Activated CD4-positive, alpha-beta T cell treated with anti-CD3 and anti-CD28 coated beads, Interleukin-2, amount 10 ng/mL, durations not matched to agents 7 days and 5 days (primary cell): ENCODE measurements around the gene DNMT3B. TPM values are rescaled to one million over a fixed set of nuclear protein-coding genes. Genes with fewer than 3 reads are reported as not detected.
A peak's percentile ranks its signal among the peaks of the same experiment; 100 is the strongest.
"Not testable (repeated sequence)": the region's sequence is repeated elsewhere in the genome, so short reads cannot be mapped to it uniquely, and the experiment has no call there.

Experiments used
- CTCF ChIA-PET: fragments of 350-600 bp; sonication (Branson Sonifier 250); formaldehyde crosslinking; loops from one replicate; lab custom pipeline; 2021; ENCODE audit warnings: antibody characterized with exemption; lab: Charles Lee
- POLR2A ChIA-PET: fragments of 350-600 bp; sonication (Branson Sonifier 250); formaldehyde crosslinking; loops from one replicate; lab custom pipeline; 2021; ENCODE audit warnings: antibody characterized with exemption; lab: Charles Lee
- DNase-seq: peaks from one replicate; pipeline ENCODE4 v3.0.0-alpha.2; 2020
- H3K27ac Mint-ChIP-seq: one replicate; pipeline ENCODE4 v1.8.0; 2021; ENCODE audit warnings: mild to moderate bottlenecking, moderate library complexity, mixed read lengths
- H3K27me3 Mint-ChIP-seq: one replicate; pipeline ENCODE4 v1.8.0; 2021; ENCODE audit warnings: mixed read lengths
- H3K36me3 Mint-ChIP-seq: one replicate; pipeline ENCODE4 v1.8.0; 2021; ENCODE audit warnings: low read depth, mixed read lengths
- H3K4me1 Mint-ChIP-seq: one replicate; pipeline ENCODE4 v1.8.0; 2021; ENCODE audit warnings: mixed read lengths
- H3K4me3 Mint-ChIP-seq: one replicate; pipeline ENCODE4 v1.8.0; 2021; ENCODE audit warnings: mild to moderate bottlenecking, moderate library complexity, mixed read lengths
- H3K9me3 Mint-ChIP-seq: one replicate; pipeline ENCODE4 v1.8.0; 2021; ENCODE audit warnings: mixed read lengths
- total RNA-seq, 2 experiments: library from RNA; stranded (reverse); gene quantifications; one replicate each; pipeline ENCODE4 v1.2.3, GENCODE V29; 2021

The DNMT3B gene
- 1 to 10 TPM; 3.7 to 4.1 TPM for total RNA-seq

DNA sequence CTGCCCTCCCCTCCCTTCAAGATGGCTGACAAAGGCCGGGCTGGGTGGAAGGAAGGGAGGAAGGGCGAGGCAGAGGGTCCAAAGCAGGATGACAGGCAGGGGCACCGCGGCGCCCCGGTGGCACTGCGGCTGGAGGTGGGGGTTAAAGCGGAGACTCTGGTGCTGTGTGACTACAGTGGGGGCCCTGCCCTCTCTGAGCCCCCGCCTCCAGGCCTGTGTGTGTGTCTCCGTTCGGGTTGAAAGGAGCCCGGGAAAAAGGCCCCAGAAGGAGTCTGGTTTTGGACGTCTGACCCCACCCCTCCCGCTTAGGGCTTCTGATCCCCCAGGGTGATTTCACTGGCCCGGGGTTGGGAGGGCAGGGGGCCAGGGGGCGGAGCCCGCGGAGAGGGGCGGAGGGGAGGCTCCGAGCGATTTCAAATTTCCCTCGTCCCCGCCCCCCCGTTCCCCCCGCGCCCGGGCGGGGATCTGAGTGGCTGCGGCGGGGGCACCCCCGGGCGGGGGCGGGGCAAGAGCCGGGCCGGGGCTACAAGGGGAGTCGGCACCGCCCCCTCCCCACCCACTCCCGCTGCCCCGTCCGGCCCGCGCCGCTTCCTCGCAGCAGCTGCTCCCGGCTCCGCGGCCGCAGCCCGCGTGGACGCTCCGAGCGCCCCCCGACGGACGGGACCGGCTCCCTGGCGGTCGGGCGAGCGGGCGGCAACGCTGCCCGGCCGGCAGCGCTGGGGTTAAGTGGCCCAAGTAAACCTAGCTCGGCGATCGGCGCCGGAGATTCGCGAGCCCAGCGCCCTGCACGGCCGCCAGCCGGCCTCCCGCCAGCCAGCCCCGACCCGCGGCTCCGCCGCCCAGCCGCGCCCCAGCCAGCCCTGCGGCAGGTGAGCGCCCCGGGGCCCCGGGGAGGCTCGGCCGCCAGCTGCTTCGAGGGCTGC is at the start of gene DNMT3B:
DNMT3B (plus strand) TSS at position 555 of the 923 bp plus-strand sequence. CDS start 17,939 bp downstream, outside the sequence.
- CTCF ChIA-PET: interaction anchor here (0.6 to 2.2 kb wide), 10 partner anchors 9 to 189 kb away, joined by 3 to 12 read pairs (median 3); no protein-coding TSS in a partner anchor
- Mint-ChIP-seq H3K36me3 (no peaks in the 10 kb centered on the region), H3K27ac (peak within 1 kb of the TSS; percentile 79), H3K27me3 (peaks cover 10% of the 10 kb centered on the region), H3K4me1 (peaks cover 19% of the 10 kb centered on the region), H3K4me3 (peak within 1 kb of the TSS; percentile 80), H3K9me3 (no peaks in the 10 kb centered on the region)
- POLR2A ChIA-PET: interaction anchor here (0.8 kb wide), 1 partner anchor 19 kb away, joined by 4 read pairs; the partner anchor contains the start of gene COMMD7
- peak; percentile 74 for DNase-seq

- Mint-ChIP-seq H3K4me3 (no peak overlapping the region), H3K4me1 (no peaks in the 10 kb centered on the region), H3K9me3 (no peaks in the 10 kb centered on the region), H3K27me3 (no peaks in the 10 kb centered on the region), H3K27ac (no peak overlapping the region), H3K36me3 (peaks cover 21% of the 10 kb centered on the region)
- no peak for DNase-seq
- CTCF ChIA-PET: interaction anchor here (1.6 kb wide), 1 partner anchor 12 kb away, joined by 3 read pairs; no protein-coding TSS in a partner anchor
- POLR2A ChIA-PET: no interaction called here
Observed at GRCh38 chr20:32718749-32719348, 43.3 kb upstream of the DNMT3B start.

- Mint-ChIP-seq H3K4me3 (no peak overlapping the region), H3K27me3 (no peaks in the 10 kb centered on the region), H3K36me3 (peaks cover 33% of the 10 kb centered on the region), H3K4me1 (peaks cover 20% of the 10 kb centered on the region), H3K27ac (no peak overlapping the region), H3K9me3 (no peaks in the 10 kb centered on the region)
- CTCF ChIA-PET: interaction anchor here (0.6 kb wide), 1 partner anchor 96 kb away, joined by 3 read pairs; no protein-coding TSS in a partner anchor
- no peak for DNase-seq
- POLR2A ChIA-PET: no interaction called here
Observed at GRCh38 chr20:32727683-32728082, 34.5 kb upstream of the DNMT3B start.

DNA sequence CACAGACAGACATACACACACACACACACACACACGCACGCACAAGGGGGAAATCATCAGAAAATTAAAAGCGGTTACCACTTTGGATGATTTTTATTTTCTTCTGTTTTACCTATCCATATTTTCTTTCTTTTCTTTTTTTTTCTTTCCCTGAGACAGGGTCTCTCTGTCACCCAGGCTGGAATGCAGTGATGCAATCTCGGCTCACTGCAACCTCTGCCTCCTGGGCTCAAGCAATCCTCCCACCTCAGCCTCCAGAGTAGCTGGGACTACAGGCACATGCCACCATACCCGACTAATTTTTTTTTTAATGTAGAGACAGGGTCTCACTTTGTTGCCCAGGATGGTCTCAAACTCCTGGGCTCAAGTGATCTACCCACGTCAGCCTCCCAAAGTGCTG is 33.8 kb upstream of the DNMT3B start:
- H3K4me3 Mint-ChIP-seq, POLR2A ChIA-PET, H3K27me3 Mint-ChIP-seq, DNase-seq, H3K9me3 Mint-ChIP-seq, CTCF ChIA-PET: not testable (repeated sequence)
- peak overlapping the region; percentile 60 for H3K27ac Mint-ChIP-seq
- peaks cover 33% of the 10 kb centered on the region for H3K36me3 Mint-ChIP-seq
- H3K4me1 Mint-ChIP-seq: peaks cover 20% of the 10 kb centered on the region

- H3K27me3 Mint-ChIP-seq, CTCF ChIA-PET, H3K27ac Mint-ChIP-seq, DNase-seq, POLR2A ChIA-PET, H3K4me3 Mint-ChIP-seq, H3K9me3 Mint-ChIP-seq: not testable (repeated sequence)
- peaks cover 33% of the 10 kb centered on the region for H3K36me3 Mint-ChIP-seq
- H3K4me1 Mint-ChIP-seq: peaks cover 20% of the 10 kb centered on the region
Observed at GRCh38 chr20:32729334-32729733, 32.9 kb upstream of the DNMT3B start.

DNA sequence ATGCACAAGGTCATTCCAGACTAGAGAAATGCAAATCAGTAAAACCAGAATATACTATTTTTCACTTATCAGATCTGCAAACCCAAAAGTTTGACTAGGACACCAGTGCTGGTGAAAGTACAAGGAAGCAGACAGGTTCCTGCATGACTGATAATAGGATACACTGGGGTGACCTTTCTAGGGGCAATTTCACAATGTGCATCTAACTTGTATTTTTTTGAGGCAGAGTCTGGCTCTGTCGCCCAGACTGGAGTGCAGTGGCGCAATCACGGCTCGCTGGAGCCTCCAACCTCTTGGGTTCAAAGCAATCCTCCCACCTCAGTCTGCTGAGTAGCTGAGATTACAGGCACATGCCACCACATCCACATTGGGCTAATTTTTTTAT is 30.3 kb upstream of the DNMT3B start:
- Mint-ChIP-seq H3K27me3 (no peaks in the 10 kb centered on the region), H3K4me1 (peaks cover 30% of the 10 kb centered on the region), H3K36me3 (peaks cover 30% of the 10 kb centered on the region), H3K4me3 (no peak overlapping the region), H3K9me3 (no peaks in the 10 kb centered on the region), H3K27ac (peak overlapping the region; percentile 85)
- CTCF ChIA-PET: interaction anchor here (0.6 to 0.7 kb wide), 2 partner anchors 17 to 46 kb away, joined by 3 read pairs; no protein-coding TSS in a partner anchor
- POLR2A ChIA-PET: no interaction called here
- no peak for DNase-seq

DNA sequence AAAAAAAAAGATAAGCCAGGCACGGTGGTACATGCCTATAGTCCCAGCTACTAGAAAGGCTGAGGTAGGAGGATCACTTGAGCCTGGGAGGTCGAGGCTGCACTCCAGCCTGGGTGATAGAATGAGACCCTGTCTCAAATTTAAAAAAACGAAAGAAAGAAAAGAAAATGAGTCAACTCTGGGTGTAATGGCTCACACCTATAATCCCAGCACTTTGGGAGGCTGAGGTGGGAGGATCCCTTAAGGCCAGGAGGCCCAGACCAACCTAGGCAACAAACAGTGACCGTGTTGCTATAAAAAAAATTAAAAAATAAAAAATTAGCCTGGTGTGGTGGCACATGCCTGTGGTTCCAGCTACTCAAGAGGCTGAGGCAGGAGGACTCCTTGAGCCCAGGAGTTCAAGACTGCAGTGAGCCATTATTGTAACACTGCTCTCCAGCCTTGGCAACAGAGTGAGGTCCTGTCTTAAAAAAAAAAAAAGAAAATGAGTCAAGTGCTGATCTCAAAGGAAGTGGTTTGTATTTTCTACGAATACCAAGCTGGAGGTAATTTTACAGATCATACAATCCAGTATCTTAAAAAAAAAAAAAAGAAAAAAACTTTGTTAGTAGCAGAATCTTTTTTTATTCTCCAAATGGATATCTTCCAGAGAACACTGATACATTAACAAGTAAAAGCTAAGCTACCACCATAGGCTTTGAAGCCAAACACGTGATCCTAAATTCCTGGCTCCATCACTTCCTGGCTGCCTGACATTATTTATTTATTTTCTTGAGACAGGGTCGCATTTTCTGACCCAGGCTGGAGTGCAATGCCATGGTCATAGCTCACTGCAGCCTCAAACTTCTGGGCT is 24.6 kb upstream of the DNMT3B start:
- DNase-seq: peak; percentile 58
- peaks cover 55% of the 10 kb centered on the region for H3K4me1 Mint-ChIP-seq
- H3K36me3 Mint-ChIP-seq: peaks cover 20% of the 10 kb centered on the region
- ChIA-PET POLR2A (interaction anchor here (0.6 to 0.9 kb wide), 3 partner anchors 157 to 352 kb away, joined by 3 to 4 read pairs (median 3); no protein-coding TSS in a partner anchor), CTCF (interaction anchor here (0.5 to 4.6 kb wide), 10 partner anchors 9 to 1371 kb away, joined by 3 to 20 read pairs (median 3); no protein-coding TSS in a partner anchor)
- H3K4me3 Mint-ChIP-seq: peak overlapping the region; percentile 27
- no peaks in the 10 kb centered on the region for H3K9me3 Mint-ChIP-seq
- no peaks in the 10 kb centered on the region for H3K27me3 Mint-ChIP-seq
- H3K27ac Mint-ChIP-seq: peak overlapping the region; percentile 91

DNA sequence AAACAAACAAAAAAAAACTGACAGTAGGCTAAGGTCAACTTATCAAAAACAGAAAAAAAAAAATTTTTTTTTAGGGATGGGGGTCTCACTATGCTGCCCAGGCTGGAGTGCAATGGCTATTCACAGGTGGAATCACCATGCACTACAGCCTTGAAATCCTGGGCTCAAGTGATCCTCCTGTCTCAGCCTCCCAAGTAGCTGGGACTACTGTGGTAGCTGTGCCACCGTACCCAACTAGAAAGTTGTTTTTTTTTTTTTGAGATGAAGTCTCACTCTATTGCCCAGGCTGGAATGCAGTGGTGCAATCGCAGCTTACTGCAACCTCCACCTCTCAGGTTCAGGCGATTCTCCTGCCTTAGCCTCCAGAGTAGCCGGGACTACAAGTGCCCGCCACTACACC is 21.0 kb upstream of the DNMT3B start:
- no peak for DNase-seq
- H3K4me3 Mint-ChIP-seq: no peak overlapping the region
- CTCF ChIA-PET: interaction anchor here (1.6 to 4.6 kb wide), 2 partner anchors 10 to 38 kb away, joined by 3 to 20 read pairs; no protein-coding TSS in a partner anchor
- H3K36me3 Mint-ChIP-seq: peaks cover 18% of the 10 kb centered on the region
- H3K27me3 Mint-ChIP-seq: no peaks in the 10 kb centered on the region
- POLR2A ChIA-PET: no interaction called here
- H3K27ac Mint-ChIP-seq: peak overlapping the region; percentile 9
- H3K9me3 Mint-ChIP-seq: no peaks in the 10 kb centered on the region
- peaks cover 67% of the 10 kb centered on the region for H3K4me1 Mint-ChIP-seq

DNA sequence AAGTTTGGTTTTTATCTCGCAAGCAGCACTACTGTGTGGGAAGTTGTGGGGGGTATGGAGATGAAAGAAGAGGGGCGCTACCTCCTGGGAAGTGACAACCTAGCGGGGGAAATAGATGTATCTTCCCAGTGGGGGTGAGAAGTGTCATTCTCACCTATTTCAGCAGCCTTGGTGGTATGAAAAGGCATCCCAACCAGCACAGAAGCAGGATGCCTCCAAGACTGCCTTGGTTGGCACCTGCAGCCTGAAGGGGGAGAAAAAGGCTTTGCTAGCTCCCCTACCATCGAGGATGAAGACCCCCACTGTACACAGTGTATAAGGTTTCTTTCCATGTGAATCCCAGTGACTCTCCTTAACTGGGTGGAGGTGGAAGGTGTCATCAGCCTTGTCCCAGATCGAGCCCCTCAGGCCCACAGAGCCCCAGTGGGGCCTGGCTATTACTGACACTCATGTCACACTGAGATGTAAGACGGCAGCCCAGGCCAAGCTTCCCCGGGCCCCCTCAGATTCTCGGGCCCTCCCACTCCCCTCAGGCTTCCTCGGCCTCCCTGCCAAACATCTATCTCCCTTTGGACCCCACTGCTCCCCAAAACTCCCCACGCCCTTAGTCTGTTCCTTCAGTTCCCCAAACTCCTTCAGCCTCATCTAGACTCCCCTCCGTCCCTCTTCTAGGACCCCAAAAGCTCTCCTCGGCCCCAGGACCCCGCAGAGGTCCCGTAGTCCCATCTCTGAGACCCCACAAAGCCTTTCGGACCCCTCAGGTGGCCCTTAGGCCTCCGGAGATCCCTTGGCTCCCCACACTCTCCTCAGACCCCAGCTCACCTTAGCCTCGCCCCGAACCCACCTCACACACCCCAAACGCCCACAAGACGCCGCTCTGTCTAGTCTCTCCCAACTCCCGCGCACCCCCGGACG is 19.6 kb upstream of the DNMT3B start:
- no peak for DNase-seq
- Mint-ChIP-seq H3K27ac (peak overlapping the region; percentile 95), H3K9me3 (no peaks in the 10 kb centered on the region), H3K4me1 (peaks cover 57% of the 10 kb centered on the region), H3K36me3 (peaks cover 14% of the 10 kb centered on the region), H3K4me3 (peak overlapping the region; percentile 98), H3K27me3 (no peaks in the 10 kb centered on the region)
- CTCF ChIA-PET: interaction anchor here (0.5 to 2.5 kb wide), 8 partner anchors 9 to 70 kb away, joined by 3 to 7 read pairs (median 4); partner anchors contain the start of gene C20orf203
- POLR2A ChIA-PET: interaction anchor here (0.9 kb wide), 1 partner anchor 20 kb away, joined by 4 read pairs; no protein-coding TSS in a partner anchor

GRCh38 chr20:32743237-32744112 is 18.7 kb upstream of the DNMT3B start, which contains the start of gene COMMD7:
TSS of gene COMMD7 (minus strand) at chr20:32743467. CDS start at chr20:32743391, 76 bp downstream.
- Mint-ChIP-seq H3K4me1 (peaks cover 49% of the 10 kb centered on the region), H3K36me3 (peaks cover 13% of the 10 kb centered on the region), H3K9me3 (no peaks in the 10 kb centered on the region), H3K27ac (peak within 1 kb of the TSS; percentile 95), H3K4me3 (peak within 1 kb of the TSS; percentile 98), H3K27me3 (no peaks in the 10 kb centered on the region)
- ChIA-PET POLR2A (interaction anchor here (0.9 kb wide), 2 partner anchors 17 to 19 kb away, joined by 3 to 4 read pairs; no protein-coding TSS in a partner anchor), CTCF (interaction anchor here (0.8 to 2.5 kb wide), 4 partner anchors 17 to 70 kb away, joined by 3 to 7 read pairs (median 4); partner anchors contain the start of gene C20orf203)
- peak; percentile 75 for DNase-seq
